Fibroblast of mammary gland (primary cell): ENCODE results near the gene CATSPER3.

Experiments used
- DNase-seq: peaks from one replicate; pipeline ENCODE4 v3.0.0-alpha.2; 2010; ENCODE audit warnings: low read depth
- H3K4me3 ChIP-seq: 2 replicates; pipeline ENCODE4 v1.5.1; 2011; ENCODE audit warnings: low read depth, mild to moderate bottlenecking, low read length, moderate library complexity; ENCODE audit not compliant: control insufficient read depth
- CTCF ChIP-seq: conservative IDR thresholded peaks from 2 replicates; pipeline ENCODE4 v1.5.1; 2011; ENCODE audit warnings: low read depth, low read length, inconsistent platforms; ENCODE audit not compliant: control insufficient read depth, insufficient read depth

CATSPER3 gene

GRCh38 chr5:135057233-135057632 lies 89.5 kb downstream of the CATSPER3 start:
- no peak for DNase-seq
- H3K4me3 ChIP-seq: no peak overlapping the region
- TF ChIP-seq CTCF: no peak

GRCh38 chr5:135058331-135058732 lies 90.6 kb downstream of the CATSPER3 start:
- DNase-seq: no peak
- no peak for TF ChIP-seq CTCF
- H3K4me3 ChIP-seq: no peak overlapping the region

- no peak overlapping the region for H3K4me3 ChIP-seq
- TF ChIP-seq CTCF: no peak
- DNase-seq: no peak
These were observed 91.6 kb downstream of the CATSPER3 start for GRCh38 chr5:135059000-135059923.

- H3K4me3 ChIP-seq: no peak overlapping the region
- DNase-seq: no peak
- no peak for TF ChIP-seq CTCF
These were observed 92.3 kb downstream of the CATSPER3 start for GRCh38 chr5:135060021-135060420.

GRCh38 chr5:135061001-135061400 lies 93.3 kb downstream of the CATSPER3 start:
- no peak overlapping the region for H3K4me3 ChIP-seq
- no peak for TF ChIP-seq CTCF
- DNase-seq: no peak
